Neural progenitor cell (in vitro differentiated cells): Measurements from ENCODE around the gene HK1. TPM values are rescaled to one million over a fixed set of nuclear protein-coding genes. Genes with fewer than 3 reads are reported as not detected.

Experiments used
- DNase-seq: peaks from one replicate; pipeline ENCODE4 v3.0.0-alpha.2; 2016; ENCODE audit warnings: low spot score
- H2AFZ ChIP-seq: fragments of 200-600 bp; sonication (generic); replicated peaks from 2 replicates; pipeline ENCODE4 v1.6.1; 2016; ENCODE audit warnings: antibody characterized with exemption
- H3F3A ChIP-seq: fragments of 200-600 bp; sonication (generic); 2 replicates; pipeline ENCODE4 v1.6.1; 2016; ENCODE audit warnings: antibody characterized with exemption, low read depth
- H3K27ac ChIP-seq: fragments of 200-600 bp; sonication (generic); 2 replicates; pipeline ENCODE4 v1.5.1; 2016; ENCODE audit warnings: mild to moderate bottlenecking
- H3K27me3 ChIP-seq: fragments of 200-600 bp; sonication (generic); 2 replicates; pipeline ENCODE4 v1.6.1; 2016; ENCODE audit warnings: mild to moderate bottlenecking, moderate library complexity
- H3K36me3 ChIP-seq: fragments of 200-600 bp; sonication (generic); 2 replicates; pipeline ENCODE4 v1.5.1; 2016
- H3K4me1 ChIP-seq: fragments of 200-600 bp; sonication (generic); 2 replicates; pipeline ENCODE4 v1.6.1; 2016; ENCODE audit warnings: mixed run types
- H3K4me2 ChIP-seq: fragments of 200-600 bp; sonication (generic); 2 replicates; pipeline ENCODE4 v1.6.1; 2016
- H3K4me3 ChIP-seq: fragments of 200-600 bp; sonication (generic); 2 replicates; pipeline ENCODE4 v1.5.1; 2016
- H3K79me2 ChIP-seq: fragments of 200-600 bp; sonication (generic); 2 replicates; pipeline ENCODE4 v1.6.1; 2016; ENCODE audit warnings: low read depth
- H3K9ac ChIP-seq: fragments of 200-600 bp; sonication (generic); 2 replicates; pipeline ENCODE4 v1.6.1; 2016
- H3K9me3 ChIP-seq: fragments of 200-600 bp; sonication (generic); 2 replicates; pipeline ENCODE4 v1.5.1; 2016; ENCODE audit warnings: low read depth
- H4K20me1 ChIP-seq: fragments of 200-600 bp; sonication (generic); 2 replicates; pipeline ENCODE4 v1.6.1; 2016; ENCODE audit warnings: low read depth
- H3K27ac Mint-ChIP-seq: 3 replicates; pipeline ENCODE4 v1.8.0; 2021; ENCODE audit warnings: mixed read lengths
- H3K27me3 Mint-ChIP-seq: 2 replicates; pipeline ENCODE4 v1.8.0; 2022; ENCODE audit warnings: low read depth, mild to moderate bottlenecking, inconsistent platforms, moderate library complexity, mixed read lengths; ENCODE audit not compliant: insufficient read depth
- H3K36me3 Mint-ChIP-seq: 3 replicates; pipeline ENCODE4 v1.8.0; 2021; ENCODE audit warnings: mixed read lengths
- H3K4me1 Mint-ChIP-seq: 3 replicates; pipeline ENCODE4 v1.8.0; 2021; ENCODE audit warnings: mixed read lengths
- H3K4me3 Mint-ChIP-seq: 3 replicates; pipeline ENCODE4 v1.8.0; 2021; ENCODE audit warnings: mild to moderate bottlenecking, moderate library complexity, mixed read lengths
- H3K9me3 Mint-ChIP-seq: 3 replicates; pipeline ENCODE4 v1.8.0; 2020; ENCODE audit warnings: mixed read lengths
- CTCF ChIP-seq: fragments of 200-600 bp; sonication (generic); IDR thresholded peaks from 2 replicates; pipeline ENCODE4 v1.5.1; 2017; ENCODE audit warnings: antibody characterized with exemption, mild to moderate bottlenecking
- EZH2 ChIP-seq: fragments of 200-600 bp; sonication (generic); IDR thresholded peaks from 2 replicates; pipeline ENCODE4 v1.6.1; 2017; ENCODE audit warnings: antibody characterized with exemption, mild to moderate bottlenecking, moderate library complexity
- EZH2phosphoT487 ChIP-seq: fragments of 200-600 bp; sonication (generic); IDR thresholded peaks from 2 replicates; pipeline ENCODE4 v1.6.1; 2017; ENCODE audit warnings: antibody characterized with exemption
- total RNA-seq: library from RNA; depleted of rRNA; stranded (reverse); fragments of >200 nt; gene quantifications from 2 replicates; pipeline ENCODE4 v1.2.3, GENCODE V29; 2015; ENCODE audit warnings: low replicate concordance

HK1 gene
- total RNA-seq, 1 donor from 2014 or later: 30.1 TPM

DNA sequence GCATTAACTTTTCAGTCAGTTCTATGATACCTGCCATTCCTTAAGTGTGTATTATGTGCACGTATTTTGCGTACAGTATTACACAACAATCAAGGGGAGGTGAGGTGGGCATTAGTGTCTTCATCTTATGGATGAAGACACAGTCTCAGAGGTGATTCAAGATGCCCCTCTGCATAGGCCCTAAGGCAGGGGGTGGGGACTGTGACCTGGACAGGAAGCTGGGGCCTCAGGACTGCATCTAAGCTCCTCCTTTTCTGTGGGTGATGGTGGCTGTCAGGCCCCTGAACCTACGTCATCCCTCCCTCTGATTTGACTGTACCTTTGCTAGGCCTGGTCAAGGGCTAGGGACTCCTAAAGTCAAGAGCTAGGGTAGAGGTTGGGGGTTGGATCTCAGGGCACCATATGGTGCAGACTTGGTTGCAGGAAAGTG, 38.9 kb downstream of the HK1 start:
- no peak for TF ChIP-seq CTCF
- no peak for TF ChIP-seq EZH2
- no peak for TF ChIP-seq EZH2phosphoT487
- DNase-seq: no peak
- H3K9me3 ChIP-seq: no peaks in the 10 kb centered on the region
- H3K27ac Mint-ChIP-seq: no peak overlapping the region
- H3K36me3 Mint-ChIP-seq: no peaks in the 10 kb centered on the region
- H3K9me3 Mint-ChIP-seq: no peaks in the 10 kb centered on the region
- peaks cover 20% of the 10 kb centered on the region for H4K20me1 ChIP-seq
- no peak overlapping the region for H3K27ac ChIP-seq
- no peak overlapping the region for H3K9ac ChIP-seq
- H3K27me3 ChIP-seq: no peaks in the 10 kb centered on the region
- H3K27me3 Mint-ChIP-seq: peaks cover 12% of the 10 kb centered on the region
- H3K4me1 ChIP-seq: peaks cover 19% of the 10 kb centered on the region
- no peak overlapping the region for H3K4me3 ChIP-seq
- peaks cover 33% of the 10 kb centered on the region for H3K79me2 ChIP-seq
- peaks cover 31% of the 10 kb centered on the region for H3K4me1 Mint-ChIP-seq
- peaks cover 12% of the 10 kb centered on the region for H3F3A ChIP-seq
- no peak overlapping the region for H3K4me2 ChIP-seq
- no peak overlapping the region for H2AFZ ChIP-seq
- peak overlapping the region; percentile 82 for H3K4me3 Mint-ChIP-seq
- H3K36me3 ChIP-seq: no peaks in the 10 kb centered on the region

DNA sequence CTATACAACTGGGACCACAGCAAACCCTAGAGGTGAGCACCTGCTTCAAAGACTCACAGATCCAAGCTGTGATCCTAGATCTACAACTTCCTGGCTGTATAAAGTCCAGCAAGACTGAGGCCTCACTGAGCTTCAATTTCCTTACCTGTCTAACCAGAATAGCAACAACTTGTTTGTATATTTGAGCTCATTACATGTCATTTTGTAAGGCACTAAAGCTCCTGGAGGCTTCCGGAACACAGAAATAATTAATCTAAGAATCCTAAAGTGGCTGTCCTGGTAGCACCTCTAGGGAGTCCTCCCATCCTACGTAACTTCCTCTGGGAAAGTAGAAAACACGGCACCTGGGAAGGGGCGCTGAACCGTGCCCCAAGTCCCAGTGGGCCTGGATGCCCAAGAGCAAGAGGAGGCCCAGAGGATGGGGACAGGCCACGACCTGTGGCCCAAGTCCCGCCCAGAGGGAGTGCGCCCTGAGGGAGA, 39.4 kb downstream of the HK1 start:
- peaks cover 27% of the 10 kb centered on the region for H3K4me1 Mint-ChIP-seq
- H3K27me3 Mint-ChIP-seq: peaks cover 9% of the 10 kb centered on the region
- Histone ChIP-seq H3K9me3 (no peaks in the 10 kb centered on the region), H3K4me2 (peak overlapping the region; percentile 89), H3K9ac (no peak overlapping the region), H3F3A (peaks cover 7% of the 10 kb centered on the region), H4K20me1 (peaks cover 20% of the 10 kb centered on the region), H3K79me2 (peaks cover 38% of the 10 kb centered on the region), H3K4me3 (peak overlapping the region; percentile 93), H2AFZ (peak overlapping the region; percentile 94), H3K36me3 (no peaks in the 10 kb centered on the region), H3K27ac (no peak overlapping the region), H3K4me1 (peaks cover 15% of the 10 kb centered on the region), H3K27me3 (no peaks in the 10 kb centered on the region)
- H3K4me3 Mint-ChIP-seq: peak overlapping the region; percentile 82
- DNase-seq: no peak
- no peak overlapping the region for H3K27ac Mint-ChIP-seq
- H3K9me3 Mint-ChIP-seq: no peaks in the 10 kb centered on the region
- H3K36me3 Mint-ChIP-seq: no peaks in the 10 kb centered on the region
- TF ChIP-seq EZH2phosphoT487 (no peak), CTCF (no peak), EZH2 (no peak)

DNA sequence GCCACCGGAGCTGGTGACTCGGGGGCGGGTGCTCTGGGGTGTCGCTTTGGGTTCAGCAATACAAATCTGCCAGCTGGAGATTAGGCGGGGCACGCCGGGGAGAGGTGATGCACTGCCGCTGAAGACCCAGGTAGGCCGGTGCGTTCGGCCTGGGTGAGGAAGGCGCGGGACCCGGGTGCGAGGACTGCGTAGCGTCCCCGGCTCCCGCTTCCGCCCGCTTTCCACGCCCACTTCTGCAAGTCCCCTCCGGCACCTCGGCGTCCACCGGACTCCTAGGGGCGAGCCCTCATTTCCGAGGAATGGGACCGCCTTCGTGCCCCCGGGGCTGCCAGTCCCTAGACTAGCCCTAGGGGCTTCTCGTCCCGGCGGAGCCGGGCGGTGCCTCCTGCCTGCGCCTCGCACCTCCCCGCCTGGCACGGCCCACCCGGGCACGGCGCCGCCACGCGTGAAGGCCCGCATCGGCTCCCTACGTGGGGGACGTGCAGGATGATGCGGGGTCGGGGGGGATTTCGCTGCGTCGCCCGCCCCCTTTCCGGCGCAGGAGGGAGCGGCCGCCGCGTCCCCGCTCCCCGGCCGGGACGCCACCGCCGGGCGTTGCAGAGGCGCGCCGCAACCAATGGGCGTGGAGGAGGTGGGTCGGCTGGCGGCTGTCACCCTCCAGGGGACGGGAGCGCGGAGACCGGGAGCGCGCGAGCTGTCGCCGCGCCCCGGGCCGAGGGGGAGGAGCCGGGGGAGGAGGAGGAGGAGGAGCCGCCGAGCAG, 40.0 kb downstream of the HK1 start:
- H3K27ac Mint-ChIP-seq: no peak overlapping the region
- H3K9me3 Mint-ChIP-seq: no peaks in the 10 kb centered on the region
- H2AFZ ChIP-seq: peak overlapping the region; percentile 94
- H3K27me3 ChIP-seq: no peaks in the 10 kb centered on the region
- H3K79me2 ChIP-seq: peaks cover 43% of the 10 kb centered on the region
- H3K4me3 ChIP-seq: peak overlapping the region; percentile 93
- H3K27ac ChIP-seq: no peak overlapping the region
- DNase-seq: peak; percentile 96
- peaks cover 20% of the 10 kb centered on the region for H4K20me1 ChIP-seq
- H3K4me3 Mint-ChIP-seq: peak overlapping the region; percentile 94
- H3K4me1 Mint-ChIP-seq: peaks cover 25% of the 10 kb centered on the region
- no peak overlapping the region for H3K9ac ChIP-seq
- peaks cover 5% of the 10 kb centered on the region for H3F3A ChIP-seq
- peak overlapping the region; percentile 89 for H3K4me2 ChIP-seq
- H3K36me3 ChIP-seq: no peaks in the 10 kb centered on the region
- peaks cover 8% of the 10 kb centered on the region for H3K27me3 Mint-ChIP-seq
- no peaks in the 10 kb centered on the region for H3K9me3 ChIP-seq
- TF ChIP-seq EZH2: no peak
- TF ChIP-seq EZH2phosphoT487: peak; percentile 25
- peak; percentile 13 for TF ChIP-seq CTCF
- H3K4me1 ChIP-seq: peaks cover 11% of the 10 kb centered on the region
- H3K36me3 Mint-ChIP-seq: no peaks in the 10 kb centered on the region
